Ishikawa (cell line): ENCODE measurements around the gene C16orf89.

Experiments
- CREB1 ChIP-seq: IDR thresholded peaks from 2 replicates; pipeline ENCODE4 v1.6.1; 2012; ENCODE audit warnings: low read depth
- EP300 ChIP-seq: IDR thresholded peaks from 2 replicates; pipeline ENCODE4 v1.6.1; 2012; ENCODE audit warnings: borderline replicate concordance
- RAD21 ChIP-seq: IDR thresholded peaks from 2 replicates; pipeline ENCODE4 v1.6.1; 2012; ENCODE audit warnings: low read depth
- TAF1 ChIP-seq: IDR thresholded peaks from 2 replicates; pipeline ENCODE4 v1.6.1; 2012; ENCODE audit warnings: low read depth, mild to moderate bottlenecking
- YY1 ChIP-seq: IDR thresholded peaks from 2 replicates; pipeline ENCODE4 v1.6.1; 2012; ENCODE audit warnings: low read depth
- TF ChIP-seq, protein P1 (sequence below): IDR thresholded peaks from 2 replicates; pipeline ENCODE4 v1.6.1; 2012; ENCODE audit warnings: low read depth, mild to moderate bottlenecking
- TF ChIP-seq, protein P2 (sequence below): IDR thresholded peaks from 2 replicates; pipeline ENCODE4 v1.6.1; 2012

DNA sequence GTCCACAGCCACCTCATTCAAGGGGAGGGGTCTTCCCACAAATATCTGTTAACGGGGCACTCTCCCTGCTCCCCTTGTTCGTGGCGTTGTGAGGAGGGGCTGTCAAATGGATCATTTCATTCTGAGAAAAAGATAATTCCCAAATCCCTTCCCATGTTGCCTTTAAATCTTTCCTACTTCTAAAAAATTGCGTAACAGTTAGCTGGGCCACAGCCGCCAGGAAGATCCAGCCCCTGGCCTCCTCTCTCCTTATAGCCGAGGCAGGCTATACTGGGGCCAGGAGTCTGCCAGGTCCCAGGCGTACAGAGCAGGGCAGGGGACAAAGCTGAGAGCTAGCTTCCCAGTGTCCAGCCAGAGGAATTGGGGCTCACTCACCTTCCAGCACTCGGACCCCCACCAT lies 430 bp downstream of the C16orf89 start:
- TF ChIP-seq, protein P1, sequence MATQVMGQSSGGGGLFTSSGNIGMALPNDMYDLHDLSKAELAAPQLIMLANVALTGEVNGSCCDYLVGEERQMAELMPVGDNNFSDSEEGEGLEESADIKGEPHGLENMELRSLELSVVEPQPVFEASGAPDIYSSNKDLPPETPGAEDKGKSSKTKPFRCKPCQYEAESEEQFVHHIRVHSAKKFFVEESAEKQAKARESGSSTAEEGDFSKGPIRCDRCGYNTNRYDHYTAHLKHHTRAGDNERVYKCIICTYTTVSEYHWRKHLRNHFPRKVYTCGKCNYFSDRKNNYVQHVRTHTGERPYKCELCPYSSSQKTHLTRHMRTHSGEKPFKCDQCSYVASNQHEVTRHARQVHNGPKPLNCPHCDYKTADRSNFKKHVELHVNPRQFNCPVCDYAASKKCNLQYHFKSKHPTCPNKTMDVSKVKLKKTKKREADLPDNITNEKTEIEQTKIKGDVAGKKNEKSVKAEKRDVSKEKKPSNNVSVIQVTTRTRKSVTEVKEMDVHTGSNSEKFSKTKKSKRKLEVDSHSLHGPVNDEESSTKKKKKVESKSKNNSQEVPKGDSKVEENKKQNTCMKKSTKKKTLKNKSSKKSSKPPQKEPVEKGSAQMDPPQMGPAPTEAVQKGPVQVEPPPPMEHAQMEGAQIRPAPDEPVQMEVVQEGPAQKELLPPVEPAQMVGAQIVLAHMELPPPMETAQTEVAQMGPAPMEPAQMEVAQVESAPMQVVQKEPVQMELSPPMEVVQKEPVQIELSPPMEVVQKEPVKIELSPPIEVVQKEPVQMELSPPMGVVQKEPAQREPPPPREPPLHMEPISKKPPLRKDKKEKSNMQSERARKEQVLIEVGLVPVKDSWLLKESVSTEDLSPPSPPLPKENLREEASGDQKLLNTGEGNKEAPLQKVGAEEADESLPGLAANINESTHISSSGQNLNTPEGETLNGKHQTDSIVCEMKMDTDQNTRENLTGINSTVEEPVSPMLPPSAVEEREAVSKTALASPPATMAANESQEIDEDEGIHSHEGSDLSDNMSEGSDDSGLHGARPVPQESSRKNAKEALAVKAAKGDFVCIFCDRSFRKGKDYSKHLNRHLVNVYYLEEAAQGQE, result no peak
- TF ChIP-seq, protein P2, sequence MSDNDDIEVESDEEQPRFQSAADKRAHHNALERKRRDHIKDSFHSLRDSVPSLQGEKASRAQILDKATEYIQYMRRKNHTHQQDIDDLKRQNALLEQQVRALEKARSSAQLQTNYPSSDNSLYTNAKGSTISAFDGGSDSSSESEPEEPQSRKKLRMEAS, result no peak
- TF ChIP-seq EP300 (no peak), TAF1 (no peak), RAD21 (no peak), CREB1 (no peak), YY1 (no peak)
